GM19372 (cell line): ENCODE data around the gene GARS1.

Experiments
- ATAC-seq: cut with Tn5 transposase; IDR thresholded peaks from one replicate; pipeline ENCODE4 v1.9.1; 2021; ENCODE audit warnings: mild to moderate bottlenecking, low read depth, moderate library complexity; ENCODE audit not compliant: unreplicated experiment

GARS1 gene, protein sequence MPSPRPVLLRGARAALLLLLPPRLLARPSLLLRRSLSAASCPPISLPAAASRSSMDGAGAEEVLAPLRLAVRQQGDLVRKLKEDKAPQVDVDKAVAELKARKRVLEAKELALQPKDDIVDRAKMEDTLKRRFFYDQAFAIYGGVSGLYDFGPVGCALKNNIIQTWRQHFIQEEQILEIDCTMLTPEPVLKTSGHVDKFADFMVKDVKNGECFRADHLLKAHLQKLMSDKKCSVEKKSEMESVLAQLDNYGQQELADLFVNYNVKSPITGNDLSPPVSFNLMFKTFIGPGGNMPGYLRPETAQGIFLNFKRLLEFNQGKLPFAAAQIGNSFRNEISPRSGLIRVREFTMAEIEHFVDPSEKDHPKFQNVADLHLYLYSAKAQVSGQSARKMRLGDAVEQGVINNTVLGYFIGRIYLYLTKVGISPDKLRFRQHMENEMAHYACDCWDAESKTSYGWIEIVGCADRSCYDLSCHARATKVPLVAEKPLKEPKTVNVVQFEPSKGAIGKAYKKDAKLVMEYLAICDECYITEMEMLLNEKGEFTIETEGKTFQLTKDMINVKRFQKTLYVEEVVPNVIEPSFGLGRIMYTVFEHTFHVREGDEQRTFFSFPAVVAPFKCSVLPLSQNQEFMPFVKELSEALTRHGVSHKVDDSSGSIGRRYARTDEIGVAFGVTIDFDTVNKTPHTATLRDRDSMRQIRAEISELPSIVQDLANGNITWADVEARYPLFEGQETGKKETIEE

GRCh38 chr7:30594540-30595435 lies at the start of gene GARS1:
Gene GARS1 (plus strand): TSS chr7:30594878. CDS start chr7:30594922, 44 bp downstream.
- peak; percentile 93 for ATAC-seq

- no peak for ATAC-seq
These were observed 48.7 kb upstream of the GARS1 start for GRCh38 chr7:30545791-30546555.

GRCh38 chr7:30546596-30546995 lies 48.1 kb upstream of the GARS1 start:
- ATAC-seq, result no peak

DNA sequence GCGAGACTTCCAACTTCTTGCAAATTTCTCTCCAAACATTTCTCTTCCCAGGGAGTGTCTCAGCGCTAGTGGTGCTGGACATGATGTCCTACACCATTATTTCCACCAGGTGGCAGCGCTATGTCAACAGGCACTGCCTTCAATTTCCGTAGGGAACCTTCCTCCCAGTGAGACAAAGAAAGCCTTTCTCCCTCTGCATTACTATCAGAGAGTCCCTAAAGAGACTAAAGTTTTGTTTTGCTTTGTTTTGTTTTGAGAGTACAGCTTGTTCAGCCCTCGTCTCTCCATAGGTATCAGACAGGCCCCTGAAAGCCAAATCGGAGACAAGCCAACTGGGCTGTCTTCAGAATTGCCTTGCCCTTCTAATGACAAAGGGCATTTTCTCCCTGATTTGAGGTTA lies 45.8 kb upstream of the GARS1 start:
- no peak for ATAC-seq

- ATAC-seq, result no peak
These were observed 44.7 kb upstream of the GARS1 start for GRCh38 chr7:30549931-30550493.

- no peak for ATAC-seq
These were observed 42.3 kb upstream of the GARS1 start for GRCh38 chr7:30552330-30552729.

- no peak for ATAC-seq
These were observed 41.5 kb upstream of the GARS1 start for GRCh38 chr7:30553141-30553540.

DNA sequence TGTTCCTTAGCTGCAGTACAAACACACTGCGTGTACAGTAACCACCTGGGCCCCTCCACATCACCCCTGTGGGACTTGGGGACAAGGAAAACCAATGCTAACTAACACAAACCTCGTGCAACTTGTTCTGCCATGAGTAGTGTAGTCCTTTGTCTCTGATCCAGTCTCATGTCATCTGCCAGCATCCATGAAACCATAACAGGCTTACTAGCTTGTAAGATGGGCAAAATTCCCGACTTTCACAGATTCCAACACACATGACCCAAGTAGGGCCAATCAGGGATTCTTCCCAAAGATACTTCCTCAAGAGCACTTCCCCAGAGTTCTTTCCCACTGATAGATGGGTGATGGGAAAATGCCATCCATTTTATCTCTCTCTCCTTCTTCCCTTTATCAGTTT lies 41.1 kb upstream of the GARS1 start:
- ATAC-seq, result no peak

GRCh38 chr7:30555525-30555924 lies 39.2 kb upstream of the GARS1 start:
- no peak for ATAC-seq

DNA sequence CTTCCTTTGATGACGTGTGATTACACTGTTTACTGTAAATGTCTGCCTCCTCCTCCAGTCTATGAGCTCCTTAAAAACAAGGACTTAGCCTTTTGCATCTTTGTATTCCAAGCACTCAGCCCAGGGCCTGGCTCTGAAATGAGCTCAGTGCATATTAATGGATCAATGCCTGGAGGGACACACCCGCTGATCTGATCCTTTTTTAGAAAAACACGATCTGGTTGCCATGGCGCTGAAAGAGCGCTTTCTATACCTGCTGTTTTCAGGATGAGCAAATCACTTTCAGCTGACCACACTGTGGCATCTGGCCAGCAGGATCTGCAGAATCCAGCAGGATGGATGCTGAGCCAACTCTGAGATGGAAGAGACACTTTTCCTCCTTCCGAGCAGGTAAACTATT lies 37.8 kb upstream of the GARS1 start:
- no peak for ATAC-seq

GRCh38 chr7:30557245-30557644 lies 37.4 kb upstream of the GARS1 start:
- ATAC-seq, result no peak

- no peak for ATAC-seq
These were observed 35.1 kb upstream of the GARS1 start for GRCh38 chr7:30559611-30560010.

DNA sequence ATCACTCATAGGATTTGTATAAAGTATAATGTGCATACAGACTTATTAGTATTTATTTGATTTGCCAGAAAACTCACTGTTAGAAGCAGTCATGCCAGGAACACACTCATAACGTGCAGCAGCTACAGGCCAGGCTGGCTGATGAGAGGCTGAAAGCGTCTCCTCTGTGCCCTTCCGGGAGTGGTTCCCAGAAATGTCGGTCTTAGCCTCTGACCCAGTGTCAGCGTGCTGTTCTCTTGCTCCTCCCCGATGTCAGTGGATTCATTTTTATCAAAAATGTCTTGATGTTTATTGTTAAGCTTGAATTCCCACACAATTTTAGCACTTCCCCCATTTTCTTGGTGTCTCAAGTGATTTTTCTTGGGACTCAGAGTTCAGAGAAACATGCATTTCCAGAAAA lies 33.3 kb upstream of the GARS1 start:
- ATAC-seq, result no peak

DNA sequence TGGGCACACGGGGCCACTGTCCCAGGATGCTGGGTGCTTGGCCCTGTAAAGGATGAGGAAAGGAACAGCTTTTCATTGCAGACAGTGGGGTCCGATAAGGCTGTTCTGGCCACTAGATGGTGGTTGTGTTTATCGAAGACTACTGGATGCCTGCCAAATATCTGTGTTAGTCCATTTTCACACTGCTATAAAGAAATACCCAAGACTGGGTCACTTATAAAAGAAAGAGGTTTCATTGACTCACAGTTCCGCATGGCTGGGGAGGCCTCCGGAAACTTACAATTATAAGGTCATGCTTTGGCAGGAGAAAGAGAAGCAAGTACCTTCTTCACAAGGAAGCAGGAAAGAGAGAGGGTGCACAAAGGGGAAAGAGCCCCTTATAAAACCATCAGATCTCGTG lies 32.2 kb upstream of the GARS1 start:
- ATAC-seq, result no peak

DNA sequence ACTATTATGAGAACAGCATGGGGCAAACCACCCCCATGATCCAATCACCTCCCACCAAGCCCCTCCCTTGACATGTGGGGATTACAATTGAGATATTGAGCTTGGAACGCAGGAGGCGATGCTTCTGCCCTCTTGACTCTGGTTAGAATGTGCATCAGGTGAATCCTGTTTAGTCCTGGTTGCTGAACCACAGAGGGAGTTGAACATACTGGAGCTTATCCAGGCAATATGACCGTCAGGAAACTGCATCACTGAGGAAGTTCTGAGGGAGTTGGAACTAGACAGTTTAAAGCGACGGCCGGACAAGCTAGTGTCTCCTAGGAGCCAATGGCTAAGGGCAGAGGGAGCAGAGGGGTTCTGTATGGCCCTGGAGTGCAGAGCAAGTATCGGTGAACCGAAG lies 31.8 kb upstream of the GARS1 start:
- no peak for ATAC-seq

DNA sequence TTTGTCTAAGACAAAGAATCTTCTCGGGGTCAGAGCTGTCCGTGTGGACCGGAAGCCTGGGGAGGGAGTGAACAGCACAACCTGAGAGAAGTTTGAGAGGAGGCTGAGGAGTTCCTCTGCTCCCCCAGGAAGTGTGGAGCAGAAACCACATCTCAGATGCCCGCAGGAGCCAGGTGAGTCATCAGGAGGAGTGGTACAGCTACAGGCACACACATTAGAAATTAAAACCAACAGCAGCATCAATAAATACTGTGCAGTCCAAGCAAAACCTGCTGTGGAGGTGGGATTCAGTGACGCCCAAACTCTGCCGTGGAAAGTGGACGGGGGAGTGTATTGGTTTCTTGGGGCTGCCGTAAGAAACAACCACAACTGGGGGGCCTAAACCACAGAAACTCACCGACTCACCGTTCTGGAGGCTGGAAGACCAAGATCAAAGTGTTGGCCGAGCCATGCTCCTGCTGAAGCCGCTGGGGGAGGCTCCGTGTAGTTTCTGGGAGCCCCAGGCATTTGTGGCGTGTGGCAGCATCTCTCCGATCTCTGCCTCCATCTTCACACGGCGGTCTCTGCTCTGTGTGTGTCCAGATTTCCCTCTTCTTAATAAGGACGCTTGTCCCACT lies 31.2 kb upstream of the GARS1 start:
- ATAC-seq, result no peak

DNA sequence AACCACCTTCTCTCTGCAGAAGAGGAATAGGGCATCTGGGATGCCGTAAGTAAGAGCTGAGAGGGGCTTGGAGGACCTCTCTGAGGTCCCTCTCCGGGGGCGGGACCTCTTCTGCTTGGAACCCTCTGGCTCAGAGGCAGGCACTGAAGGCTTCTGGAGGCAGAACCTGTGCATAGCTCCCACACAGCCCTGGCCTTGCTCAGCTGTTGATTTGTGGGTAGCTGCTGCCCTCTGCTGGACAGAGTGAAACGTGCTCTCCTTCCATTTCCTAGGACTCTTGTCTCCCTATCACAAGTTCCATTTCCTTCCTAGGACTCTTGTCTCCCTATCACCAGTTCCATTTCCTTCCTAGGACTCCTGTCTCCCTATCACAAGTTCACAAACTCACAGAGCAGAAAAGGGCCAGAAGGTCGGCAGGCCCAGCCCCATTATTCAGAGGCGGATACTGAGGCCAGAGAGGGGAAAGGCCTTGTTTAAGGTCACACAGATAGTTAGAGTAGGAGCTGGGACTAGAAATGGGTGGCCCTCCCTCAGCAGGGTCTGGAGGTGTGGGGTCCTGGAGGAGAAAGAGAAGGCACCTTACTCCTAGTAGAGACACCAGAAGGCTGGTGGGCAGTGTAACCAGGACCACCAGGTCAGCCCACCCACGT lies 30.3 kb upstream of the GARS1 start:
- ATAC-seq, result peak; percentile 78

DNA sequence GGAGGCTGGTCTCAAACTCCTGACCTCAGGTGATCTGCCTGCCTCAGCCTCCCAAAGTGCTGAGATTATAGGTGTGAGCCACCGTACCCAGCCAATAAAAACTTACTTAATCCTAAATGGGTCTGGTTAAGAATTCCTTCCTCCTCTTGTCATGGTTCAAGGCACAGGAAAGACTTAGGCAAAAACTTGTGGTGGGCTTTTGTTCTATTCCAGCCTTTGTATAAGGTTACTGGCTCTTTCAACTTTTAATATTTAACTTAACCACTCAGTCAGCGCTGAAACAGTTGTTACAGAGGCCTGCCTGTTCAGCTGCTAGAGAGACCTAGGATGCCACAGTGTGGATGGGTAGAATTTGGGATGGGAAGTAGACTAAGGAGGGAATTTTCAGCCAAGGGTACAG lies 28.1 kb upstream of the GARS1 start:
- ATAC-seq, result no peak

- no peak for ATAC-seq
These were observed 27.6 kb upstream of the GARS1 start for GRCh38 chr7:30567081-30567480.
